ENCODE measurements around the gene ARHGEF28. TPM values are rescaled to one million over a fixed set of nuclear protein-coding genes. Genes with fewer than 3 reads are reported as not detected.
A peak's percentile ranks its signal among the peaks of the same experiment; 100 is the strongest.

ARHGEF28 gene
- total and polyA plus RNA-seq, 2 donors (not counting 1 experiment from before 2014, with no cell fraction given) = 2.3 to 34.3 TPM

DNA sequence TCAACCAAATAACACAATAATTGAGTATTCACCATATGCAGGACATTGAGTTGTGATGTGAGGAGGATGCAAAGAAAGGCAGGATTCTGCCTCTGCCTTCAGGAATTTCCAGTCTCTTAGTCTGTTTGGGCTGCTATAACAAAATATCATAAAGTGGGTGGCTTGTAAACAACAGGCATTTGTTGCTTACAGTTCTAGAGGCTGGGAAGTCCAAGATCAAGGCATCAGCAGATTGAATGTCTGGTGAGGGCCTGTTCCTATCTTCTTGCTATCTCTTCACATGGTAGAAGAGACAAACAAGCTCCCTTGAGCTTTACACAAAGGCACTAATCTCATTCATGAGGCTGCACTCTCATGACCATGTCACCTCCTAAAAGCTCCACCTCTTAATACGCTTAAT is 360.7 kb downstream of the ARHGEF28 start:
- Histone ChIP-seq H3K27me3 (ENCODE audit: control insufficient read depth, insufficient read depth, low read length) (peaks cover 8% of the 10 kb centered on the region), H2AFZ (ENCODE audit: low read length) (no peak overlapping the region), H3K4me1 (ENCODE audit: control insufficient read depth, extremely low read depth, insufficient read depth, low read length) (no peaks in the 10 kb centered on the region), H4K20me1 (ENCODE audit: control insufficient read depth, extremely low read depth, insufficient read depth, low read length) (no peaks in the 10 kb centered on the region), H3K36me3 (ENCODE audit: control insufficient read depth, insufficient read depth, low read length) (no peaks in the 10 kb centered on the region), H3K4me3 (replicated peaks in 1 of 4; ENCODE audit: control extremely low read depth in 1 of 4, insufficient read depth in 1 of 4, low read depth in 3 of 4, low read length in 4 of 4) (no peak overlapping the region), H3K79me2 (ENCODE audit: control insufficient read depth, insufficient read depth, low read length) (no peaks in the 10 kb centered on the region), H3K9me3 (ENCODE audit: control insufficient read depth, insufficient read depth, low read depth, low read length) (no peaks in the 10 kb centered on the region), H3K4me2 (ENCODE audit: extremely low read depth, insufficient read depth, low read length) (no peak overlapping the region), H3K9ac (ENCODE audit: insufficient read depth, low read length) (no peak overlapping the region), H3K27ac (ENCODE audit: insufficient read depth, low read length) (no peak overlapping the region)
- no peak for TF ChIP-seq EZH2 (IDR thresholded peaks at IDR 0.05; ENCODE audit: low read length, missing control alignments)
- TF ChIP-seq, protein P1, sequence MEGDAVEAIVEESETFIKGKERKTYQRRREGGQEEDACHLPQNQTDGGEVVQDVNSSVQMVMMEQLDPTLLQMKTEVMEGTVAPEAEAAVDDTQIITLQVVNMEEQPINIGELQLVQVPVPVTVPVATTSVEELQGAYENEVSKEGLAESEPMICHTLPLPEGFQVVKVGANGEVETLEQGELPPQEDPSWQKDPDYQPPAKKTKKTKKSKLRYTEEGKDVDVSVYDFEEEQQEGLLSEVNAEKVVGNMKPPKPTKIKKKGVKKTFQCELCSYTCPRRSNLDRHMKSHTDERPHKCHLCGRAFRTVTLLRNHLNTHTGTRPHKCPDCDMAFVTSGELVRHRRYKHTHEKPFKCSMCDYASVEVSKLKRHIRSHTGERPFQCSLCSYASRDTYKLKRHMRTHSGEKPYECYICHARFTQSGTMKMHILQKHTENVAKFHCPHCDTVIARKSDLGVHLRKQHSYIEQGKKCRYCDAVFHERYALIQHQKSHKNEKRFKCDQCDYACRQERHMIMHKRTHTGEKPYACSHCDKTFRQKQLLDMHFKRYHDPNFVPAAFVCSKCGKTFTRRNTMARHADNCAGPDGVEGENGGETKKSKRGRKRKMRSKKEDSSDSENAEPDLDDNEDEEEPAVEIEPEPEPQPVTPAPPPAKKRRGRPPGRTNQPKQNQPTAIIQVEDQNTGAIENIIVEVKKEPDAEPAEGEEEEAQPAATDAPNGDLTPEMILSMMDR (conservative IDR thresholded peaks at IDR 0.05 in 1 of 2, IDR thresholded peaks at IDR 0.05 in 1 of 2; ENCODE audit: low read depth in 1 of 2, low read length in 2 of 2) = no peak
- DNase-seq (ENCODE audit: low read depth in 2 of 2) = no peak

GRCh38 chr5:73987915-73988314 is 361.9 kb downstream of the ARHGEF28 start:
- TF ChIP-seq, protein P1 (conservative IDR thresholded peaks at IDR 0.05 in 1 of 2, IDR thresholded peaks at IDR 0.05 in 1 of 2; ENCODE audit: low read depth in 1 of 2, low read length in 2 of 2) = no peak
- no peak overlapping the region for H3K4me3 ChIP-seq (replicated peaks in 1 of 4; ENCODE audit: control extremely low read depth in 1 of 4, insufficient read depth in 1 of 4, low read depth in 3 of 4, low read length in 4 of 4)
- no peak overlapping the region for H3K9ac ChIP-seq (ENCODE audit: insufficient read depth, low read length)
- no peaks in the 10 kb centered on the region for H3K79me2 ChIP-seq (ENCODE audit: control insufficient read depth, insufficient read depth, low read length)
- no peak overlapping the region for H3K4me2 ChIP-seq (ENCODE audit: extremely low read depth, insufficient read depth, low read length)
- H3K36me3 ChIP-seq (ENCODE audit: control insufficient read depth, insufficient read depth, low read length) = no peaks in the 10 kb centered on the region
- H2AFZ ChIP-seq (ENCODE audit: low read length) = no peak overlapping the region
- H3K4me1 ChIP-seq (ENCODE audit: control insufficient read depth, extremely low read depth, insufficient read depth, low read length) = no peaks in the 10 kb centered on the region
- no peak overlapping the region for H3K27ac ChIP-seq (ENCODE audit: insufficient read depth, low read length)
- peaks cover 4% of the 10 kb centered on the region for H3K27me3 ChIP-seq (ENCODE audit: control insufficient read depth, insufficient read depth, low read length)
- DNase-seq (ENCODE audit: low read depth in 2 of 2) = peak in 1 of 2 donors; percentile 38
- H3K9me3 ChIP-seq (ENCODE audit: control insufficient read depth, insufficient read depth, low read depth, low read length) = no peaks in the 10 kb centered on the region
- no peaks in the 10 kb centered on the region for H4K20me1 ChIP-seq (ENCODE audit: control insufficient read depth, extremely low read depth, insufficient read depth, low read length)

DNA sequence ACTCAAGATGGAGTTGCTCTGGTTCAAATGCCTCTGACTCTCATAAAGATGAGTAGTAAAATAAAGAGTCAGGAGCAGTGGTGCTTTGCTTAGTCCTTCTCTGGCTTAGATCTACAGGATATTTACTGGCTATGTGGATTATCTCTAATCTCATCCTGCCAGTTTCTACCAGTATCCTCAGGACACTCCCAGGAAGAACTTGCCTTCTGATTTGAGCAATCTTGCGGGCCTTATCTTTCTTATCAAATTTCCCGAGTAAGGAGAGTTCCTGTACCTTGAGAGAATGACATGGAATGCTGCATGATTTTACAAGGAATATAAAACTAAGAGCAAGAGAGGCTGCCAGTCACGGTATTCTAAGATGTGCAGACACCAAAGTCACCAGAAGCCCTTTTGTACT is 364.0 kb downstream of the ARHGEF28 start:
- TF ChIP-seq EZH2 (IDR thresholded peaks at IDR 0.05; ENCODE audit: low read length, missing control alignments) = no peak
- TF ChIP-seq, protein P1 (conservative IDR thresholded peaks at IDR 0.05 in 1 of 2, IDR thresholded peaks at IDR 0.05 in 1 of 2; ENCODE audit: low read depth in 1 of 2, low read length in 2 of 2) = no peak
- no peak overlapping the region for H3K9ac ChIP-seq (ENCODE audit: insufficient read depth, low read length)
- no peaks in the 10 kb centered on the region for H3K79me2 ChIP-seq (ENCODE audit: control insufficient read depth, insufficient read depth, low read length)
- H3K27me3 ChIP-seq (ENCODE audit: control insufficient read depth, insufficient read depth, low read length) = no peaks in the 10 kb centered on the region
- H3K4me1 ChIP-seq (ENCODE audit: control insufficient read depth, extremely low read depth, insufficient read depth, low read length) = no peaks in the 10 kb centered on the region
- no peak overlapping the region for H3K4me2 ChIP-seq (ENCODE audit: extremely low read depth, insufficient read depth, low read length)
- no peaks in the 10 kb centered on the region for H4K20me1 ChIP-seq (ENCODE audit: control insufficient read depth, extremely low read depth, insufficient read depth, low read length)
- H3K4me3 ChIP-seq (replicated peaks in 1 of 4; ENCODE audit: control extremely low read depth in 1 of 4, insufficient read depth in 1 of 4, low read depth in 3 of 4, low read length in 4 of 4) = no peak overlapping the region
- DNase-seq (ENCODE audit: low read depth in 2 of 2) = no peak
- H3K27ac ChIP-seq (ENCODE audit: insufficient read depth, low read length) = no peak overlapping the region
- H3K9me3 ChIP-seq (ENCODE audit: control insufficient read depth, insufficient read depth, low read depth, low read length) = no peaks in the 10 kb centered on the region
- no peak overlapping the region for H2AFZ ChIP-seq (ENCODE audit: low read length)
- no peaks in the 10 kb centered on the region for H3K36me3 ChIP-seq (ENCODE audit: control insufficient read depth, insufficient read depth, low read length)

Other genes starting within 250 kb of the ARHGEF28 start
- gene FOXD1, start 177.4 kb upstream of the ARHGEF28 start, total RNA-seq = 0.77 and 1.5 TPM in 2 replicates
- 7.4 and 8.7 TPM in 2 replicates for gene FOXD1, start 177.4 kb upstream of the ARHGEF28 start, polyA plus RNA-seq
- gene BTF3, start 127.8 kb upstream of the ARHGEF28 start, total RNA-seq = 207 and 256 TPM in 2 replicates
- gene BTF3, start 127.8 kb upstream of the ARHGEF28 start, polyA plus RNA-seq = 631 and 647 TPM in 2 replicates
- gene ANKRA2, start 60.6 kb upstream of the ARHGEF28 start, total RNA-seq = 29.7 and 31.1 TPM in 2 replicates
- 10.4 and 15.0 TPM in 2 replicates for gene ANKRA2, start 60.6 kb upstream of the ARHGEF28 start, polyA plus RNA-seq
- gene UTP15, start 60.5 kb upstream of the ARHGEF28 start, total RNA-seq = 17.0 and 20.8 TPM in 2 replicates
- 13.2 and 19.5 TPM in 2 replicates for gene UTP15, start 60.5 kb upstream of the ARHGEF28 start, polyA plus RNA-seq

All from fibroblast of lung (primary cell).